Fibroblast of skin of back (primary cell): Measurements from ENCODE around the gene TMEM26.

Source experiments
- DNase-seq: peaks from one replicate; pipeline ENCODE4 v3.0.0-alpha.2; 2013

The TMEM26 gene

DNA sequence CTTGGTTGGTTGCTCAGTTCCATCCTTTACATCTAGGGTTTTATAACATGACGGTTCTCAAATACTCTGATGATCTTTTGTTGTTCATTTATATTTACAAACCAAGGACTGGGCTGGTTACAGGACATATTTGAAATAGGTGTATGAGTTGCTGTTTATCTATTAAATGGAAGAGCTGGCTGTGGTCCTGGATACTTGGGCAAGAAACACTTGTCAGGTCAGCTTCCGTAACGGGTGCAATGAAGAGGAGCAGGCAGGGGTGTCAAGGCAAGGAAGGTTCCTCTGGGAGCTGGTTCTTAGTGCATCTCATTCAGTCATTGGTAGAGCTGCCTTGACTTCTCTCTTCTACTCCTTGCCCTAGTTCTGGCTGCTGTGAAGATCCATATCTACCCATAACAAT lies 4.8 kb upstream of the TMEM26 start:
- DNase-seq = no peak

DNA sequence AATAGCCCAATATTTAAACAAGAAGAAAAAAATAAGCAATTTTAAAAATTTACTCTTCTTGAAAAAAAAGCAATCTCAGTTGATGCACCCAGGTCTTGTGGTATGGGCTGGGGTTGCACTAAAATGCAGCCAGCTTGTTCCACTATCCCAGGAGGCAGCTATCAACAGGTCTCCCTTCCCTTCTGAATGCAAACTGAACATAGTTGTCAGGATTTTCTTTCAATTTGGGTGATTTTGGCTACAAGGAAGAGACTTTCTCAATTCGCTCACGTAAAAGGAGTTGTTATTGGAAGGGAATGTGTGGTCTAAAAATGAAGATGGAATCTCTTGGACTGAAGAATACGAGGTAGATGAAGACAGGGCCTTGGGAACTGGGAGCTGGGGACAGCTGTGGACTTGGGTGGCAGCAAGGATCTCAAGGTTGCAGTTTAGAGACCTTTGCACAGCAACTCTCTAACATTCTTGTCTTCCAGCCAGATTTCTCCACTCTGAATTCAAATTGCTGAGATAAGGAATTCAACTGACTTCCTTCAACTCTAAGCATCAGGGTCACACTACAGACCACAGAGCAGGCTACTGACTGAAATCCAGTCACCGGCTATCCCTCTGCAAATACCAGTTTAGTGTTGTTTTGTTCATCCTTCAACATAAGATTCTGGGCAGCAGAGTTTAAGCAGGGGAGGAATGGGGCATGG lies 3.1 kb upstream of the TMEM26 start:
- peak; percentile 37 for DNase-seq

DNA sequence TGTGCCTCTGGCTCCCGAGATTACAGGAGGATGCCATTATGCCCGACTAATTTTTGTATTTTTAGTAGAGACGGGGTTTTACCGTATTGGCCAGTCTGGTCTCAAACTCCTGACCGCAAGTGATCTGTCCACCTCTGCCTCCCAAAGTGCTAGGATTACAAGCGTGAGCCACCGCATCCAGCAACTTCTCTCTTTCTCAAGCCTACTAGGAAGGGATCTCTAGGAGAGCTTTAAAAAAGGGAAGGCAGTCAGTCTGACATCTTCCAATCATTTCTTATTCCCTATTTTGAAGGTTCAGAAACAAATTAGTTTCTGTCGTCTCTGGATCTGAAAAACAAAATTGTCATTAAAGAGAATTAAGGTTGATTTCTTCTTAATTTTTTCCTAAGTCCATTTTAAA lies 2.5 kb upstream of the TMEM26 start:
- no peak for DNase-seq

DNA sequence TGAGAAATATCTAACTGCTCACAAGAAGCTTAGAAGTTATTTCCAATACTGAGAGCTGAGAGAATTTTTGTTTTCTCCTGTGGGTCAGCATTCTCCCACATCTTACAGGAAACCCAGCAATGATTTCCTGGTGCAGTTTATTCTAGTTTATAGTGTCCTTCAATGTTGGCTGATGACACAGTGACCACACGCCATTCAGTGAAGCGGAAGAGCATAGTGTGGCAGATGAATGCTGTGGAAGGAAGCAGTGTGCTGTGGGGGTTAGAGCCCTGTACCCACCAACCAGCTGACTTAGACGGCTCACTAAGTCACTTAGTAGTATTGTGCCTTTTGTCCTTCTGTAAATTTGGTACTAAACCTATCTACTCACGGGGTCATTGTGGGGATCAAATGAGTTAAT lies 1.4 kb upstream of the TMEM26 start:
- no peak for DNase-seq

DNA sequence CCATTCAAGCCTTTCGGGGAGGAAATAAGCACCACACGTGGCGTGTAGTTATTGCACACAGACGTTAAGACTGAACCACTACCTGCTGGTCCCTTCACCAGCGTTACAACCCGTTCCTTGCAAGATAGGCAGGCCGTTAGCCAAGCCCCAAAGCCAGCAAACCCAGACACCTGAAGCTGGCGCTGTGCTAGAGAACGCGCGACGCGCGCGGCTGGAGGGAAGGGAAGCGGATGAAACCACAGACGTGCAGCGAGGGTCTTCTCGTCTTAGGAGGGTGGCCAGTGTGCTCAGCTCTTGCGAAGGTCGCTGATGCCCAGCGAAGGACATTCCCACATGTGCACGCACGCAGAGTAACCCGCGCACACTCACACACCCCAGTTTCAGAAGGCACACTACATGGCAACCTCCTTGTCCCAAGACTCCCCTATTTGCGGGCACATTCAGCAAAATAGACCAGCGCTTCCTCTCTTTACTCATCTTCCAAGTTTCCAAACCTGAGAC lies 980 bp downstream of the TMEM26 start:
- no peak for DNase-seq

DNA sequence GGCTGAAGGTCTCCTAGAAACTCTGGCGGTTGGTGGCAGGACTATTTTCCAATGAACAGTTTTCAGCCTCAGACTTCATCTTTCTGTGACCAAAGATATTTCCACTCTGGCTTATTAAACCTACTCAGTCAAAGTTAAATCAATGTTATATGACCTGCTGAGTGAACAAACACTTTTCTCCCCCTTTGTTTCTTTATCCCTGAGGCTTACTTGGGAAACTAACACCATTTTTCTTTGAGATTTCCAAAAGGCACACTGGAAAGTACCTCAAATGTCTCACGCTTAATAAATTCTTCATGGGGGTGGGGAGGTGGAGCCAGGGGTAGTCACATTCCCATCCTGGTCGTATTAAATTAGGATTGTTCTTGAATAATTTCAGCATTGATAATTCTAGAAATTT lies 1.8 kb downstream of the TMEM26 start:
- no peak for DNase-seq

DNA sequence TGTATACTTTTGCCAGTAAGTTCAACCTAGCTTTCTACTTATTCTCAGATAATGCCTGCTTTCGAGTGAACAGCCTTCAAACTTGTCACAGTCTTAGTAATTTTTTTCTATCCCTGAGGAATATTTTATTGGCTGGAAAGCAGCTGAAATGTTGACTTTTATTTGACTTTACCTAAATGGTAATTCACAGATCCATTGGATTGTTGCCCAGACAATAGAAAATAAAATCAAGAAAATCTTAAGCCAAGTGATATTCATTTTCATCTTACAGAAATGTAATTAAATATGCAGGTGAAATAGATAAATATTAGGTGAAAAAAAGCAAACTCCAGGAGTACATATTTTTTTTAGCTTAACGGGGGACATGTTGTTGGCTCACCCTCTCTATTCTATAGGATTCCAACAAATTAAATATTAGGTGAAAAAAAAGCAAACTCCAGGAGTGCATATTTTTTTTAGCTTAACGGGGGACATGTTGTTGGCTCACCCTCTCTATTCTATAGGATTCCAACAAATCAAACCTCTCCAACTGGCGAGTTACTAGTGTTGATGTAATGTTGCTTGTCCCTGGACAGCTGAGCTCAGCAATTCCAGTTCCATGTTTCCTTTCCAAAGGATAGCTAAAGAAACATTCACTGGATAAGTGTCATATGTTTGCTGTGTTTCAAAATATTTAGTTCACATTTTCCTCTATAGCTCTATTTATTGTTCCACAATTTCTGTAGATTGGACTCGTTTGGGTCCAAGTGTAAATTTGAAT lies 4.2 kb downstream of the TMEM26 start:
- no peak for DNase-seq

DNA sequence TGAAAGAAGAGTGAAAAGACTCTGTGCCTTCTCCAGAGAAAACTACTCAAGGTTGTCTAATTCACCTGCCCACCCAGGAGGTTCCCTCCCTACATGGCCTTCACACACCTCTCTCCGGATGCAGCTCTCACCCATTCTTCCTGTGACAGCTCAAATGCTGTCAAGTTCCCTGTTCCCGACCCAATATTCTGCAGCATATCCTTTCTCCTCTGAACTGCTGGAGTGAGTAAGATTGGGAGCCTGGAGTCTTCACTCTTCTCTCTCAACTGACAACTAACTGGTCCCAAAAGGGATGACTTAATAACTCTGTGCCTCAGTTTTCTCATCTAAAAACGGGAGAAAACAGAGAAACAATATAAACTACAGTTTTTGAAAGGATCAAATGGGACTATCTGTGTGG lies 5.1 kb downstream of the TMEM26 start:
- no peak for DNase-seq

DNA sequence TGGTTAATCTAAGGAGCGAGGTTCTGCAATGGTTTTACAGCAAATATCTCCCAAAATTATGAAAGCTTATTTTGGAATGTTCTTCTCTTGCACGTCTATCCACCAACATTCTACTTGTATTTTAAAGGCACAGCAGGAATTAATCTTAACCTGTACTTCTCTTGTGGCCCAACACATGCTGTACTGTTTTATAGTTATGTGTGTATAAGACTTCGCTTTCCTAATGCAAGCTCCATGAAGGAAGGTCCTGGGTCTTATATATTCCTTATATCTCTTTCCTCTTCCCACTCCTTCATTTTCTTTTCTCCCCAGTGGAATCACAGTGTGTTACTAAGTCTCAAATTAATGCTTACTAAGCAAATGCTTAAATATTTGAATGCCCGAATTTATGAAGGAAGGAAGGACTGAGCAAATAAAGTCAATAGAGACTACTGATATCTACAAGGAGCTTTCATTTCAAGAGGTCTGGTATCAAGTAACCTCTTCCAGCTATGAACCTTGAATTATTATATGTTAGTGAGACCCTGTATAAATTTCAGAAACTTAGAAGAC lies 14.0 kb downstream of the TMEM26 start:
- no peak for DNase-seq

DNA sequence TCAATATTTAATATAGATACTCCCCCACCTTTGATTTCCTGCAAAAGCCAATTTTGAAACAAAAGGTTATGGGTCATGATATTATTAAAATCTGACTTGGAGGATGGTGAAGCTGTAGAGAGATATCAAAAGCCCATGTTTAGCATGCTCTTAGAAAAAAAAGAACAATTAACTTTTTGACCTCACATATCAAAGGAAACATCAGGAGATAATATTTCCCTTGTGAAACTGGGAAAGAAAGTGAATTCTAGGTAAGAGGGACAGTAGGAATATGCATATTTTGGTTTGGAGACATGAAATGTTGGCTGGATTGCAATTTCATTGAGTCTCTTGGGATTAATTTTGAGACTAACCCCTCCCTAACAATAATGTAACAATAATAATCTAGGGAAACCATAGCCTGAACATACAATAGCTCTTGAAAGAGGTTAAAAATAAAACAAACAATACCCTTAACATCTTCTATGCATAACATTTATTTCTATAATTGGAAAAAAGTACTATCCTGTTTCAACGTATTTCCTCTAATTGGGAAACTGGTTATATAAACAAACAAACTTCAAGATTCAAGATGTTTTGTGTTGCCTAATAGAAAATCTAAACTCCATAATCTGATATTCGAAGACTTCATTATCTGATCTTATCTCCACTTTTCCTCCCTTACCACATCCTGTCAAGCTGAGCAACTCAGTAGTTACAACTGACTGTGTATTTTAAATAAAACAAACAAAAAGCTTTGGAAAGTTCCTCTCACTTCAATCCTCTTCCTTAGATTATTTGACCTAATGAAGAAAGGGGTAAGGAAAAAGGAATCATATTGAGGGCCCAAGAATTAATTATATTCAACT lies 14.8 kb downstream of the TMEM26 start:
- peak; percentile 30 for DNase-seq

DNA sequence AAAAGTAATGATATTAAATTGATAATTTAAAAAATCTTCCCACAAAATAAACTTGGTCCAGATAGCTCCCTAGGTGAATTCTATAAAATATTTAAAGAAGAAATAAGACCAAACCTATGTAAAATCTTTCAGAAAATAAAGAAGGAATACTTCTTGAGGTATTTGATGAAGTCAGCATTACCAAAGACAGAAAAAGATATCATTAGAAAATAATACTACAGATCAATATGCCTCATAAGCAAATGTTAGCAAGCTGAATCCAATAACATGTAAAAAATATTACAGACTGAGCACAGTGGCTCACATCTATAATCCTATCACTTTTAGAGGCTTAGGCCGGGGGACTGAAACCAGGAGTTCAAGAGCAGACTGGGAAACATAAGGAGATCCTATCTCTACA lies 30.0 kb downstream of the TMEM26 start:
- DNase-seq = no peak

DNA sequence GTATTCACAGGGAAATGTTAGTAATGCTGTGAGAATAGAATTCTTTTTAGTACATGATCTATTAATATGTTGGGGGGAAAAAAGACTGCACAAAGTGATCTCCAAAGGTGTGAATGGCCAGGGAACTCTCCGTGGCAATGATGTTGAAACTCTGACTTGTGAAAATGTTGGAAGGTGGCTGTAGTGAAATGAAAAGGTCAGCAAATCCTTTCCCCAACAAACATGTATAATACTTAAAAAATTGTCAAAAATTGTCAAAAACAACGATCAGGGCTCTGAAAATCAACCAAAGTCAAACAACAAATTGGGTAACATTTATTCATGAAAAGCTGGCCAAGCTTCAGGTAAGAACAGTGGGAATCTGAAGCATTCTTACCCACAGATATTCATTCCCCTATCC lies 35.5 kb downstream of the TMEM26 start:
- DNase-seq = no peak

DNA sequence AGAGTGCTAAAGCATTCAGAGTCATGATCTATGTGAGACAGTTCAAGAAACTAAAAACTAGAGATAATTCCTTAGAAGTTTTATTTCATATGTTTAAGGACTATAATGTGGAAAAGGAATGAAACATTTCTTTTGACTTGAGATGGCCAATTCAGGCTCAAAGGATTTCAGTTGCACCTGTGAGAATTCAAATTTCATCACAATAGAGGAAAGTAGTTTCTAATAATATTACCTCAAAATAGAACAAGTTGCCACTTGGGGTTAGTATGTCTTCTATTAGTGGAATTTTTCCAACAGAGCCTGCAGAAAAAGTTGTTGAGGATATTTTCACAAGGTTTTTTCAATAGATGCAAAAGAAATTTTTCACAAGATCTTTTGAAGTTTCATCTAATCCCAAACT lies 37.4 kb downstream of the TMEM26 start:
- DNase-seq = no peak

DNA sequence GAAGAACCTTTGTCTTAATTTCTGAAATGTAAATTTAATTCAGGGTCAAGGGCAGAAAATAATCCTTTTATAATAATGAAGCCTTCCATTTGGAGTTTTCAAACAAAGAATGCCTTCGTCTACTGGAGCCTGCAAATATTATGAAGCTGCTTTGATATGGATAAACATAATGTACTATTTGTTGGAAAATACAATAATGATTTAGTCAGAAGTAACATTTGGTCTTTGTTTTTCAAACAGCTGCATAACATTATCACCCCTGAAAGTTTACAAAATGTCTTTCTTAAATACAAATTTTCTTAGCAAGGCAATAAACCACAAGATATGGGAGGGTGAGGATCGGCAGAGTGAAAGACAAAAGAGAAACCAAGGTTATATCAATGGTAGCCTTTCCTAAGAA lies 41.5 kb downstream of the TMEM26 start:
- no peak for DNase-seq

DNA sequence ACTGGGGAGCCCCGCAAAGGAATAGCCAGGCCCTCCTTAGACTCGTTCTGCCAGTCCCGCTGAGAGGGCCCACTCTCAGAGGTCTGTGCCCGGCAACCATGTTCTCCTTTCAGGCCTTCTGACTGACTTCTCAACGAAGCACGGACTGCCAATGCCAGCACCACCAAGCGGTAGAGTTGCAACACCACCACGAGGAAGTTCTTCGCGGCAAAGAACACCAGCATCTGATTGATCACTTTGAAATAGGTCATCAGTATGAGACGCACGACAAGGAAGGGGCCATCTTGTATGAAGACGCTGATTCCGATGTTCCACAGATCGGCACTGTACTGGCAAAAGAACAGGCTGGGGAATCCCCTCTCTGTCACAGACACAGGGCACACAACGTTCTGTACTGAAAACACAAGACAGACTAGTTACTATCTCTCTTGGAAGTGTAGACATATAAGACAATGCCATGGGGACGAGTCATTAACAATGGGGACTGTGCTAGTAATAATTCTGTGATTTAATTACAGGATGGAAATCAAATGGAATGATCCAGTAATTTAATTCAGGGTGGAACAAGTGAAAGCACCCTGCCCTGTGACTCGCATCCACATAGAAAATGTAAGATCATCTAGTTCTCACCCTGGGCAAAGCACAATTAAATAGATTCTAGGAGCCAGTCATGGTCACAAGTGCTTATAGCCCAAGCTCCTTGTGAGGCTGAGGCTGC lies 42.7 kb downstream of the TMEM26 start:
- no peak for DNase-seq

DNA sequence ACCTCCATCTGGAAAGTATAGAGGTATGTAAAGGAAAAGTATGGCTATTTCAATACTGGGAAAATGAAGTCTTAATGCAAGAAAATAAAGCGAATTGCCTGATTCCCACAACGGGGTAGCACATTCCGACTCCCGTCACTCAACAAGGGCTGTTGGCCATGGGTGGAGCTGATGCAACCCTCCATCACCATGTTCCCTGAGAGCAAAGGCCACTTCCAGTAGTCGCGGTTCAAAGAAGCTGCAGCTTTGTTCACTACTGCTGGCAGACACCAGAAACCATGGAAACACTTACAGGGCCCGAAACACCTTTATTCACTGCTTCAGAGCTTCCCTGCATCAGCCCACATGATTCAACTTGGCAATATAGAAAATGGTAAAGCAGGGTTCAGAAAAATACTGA lies 44.0 kb downstream of the TMEM26 start:
- no peak for DNase-seq

DNA sequence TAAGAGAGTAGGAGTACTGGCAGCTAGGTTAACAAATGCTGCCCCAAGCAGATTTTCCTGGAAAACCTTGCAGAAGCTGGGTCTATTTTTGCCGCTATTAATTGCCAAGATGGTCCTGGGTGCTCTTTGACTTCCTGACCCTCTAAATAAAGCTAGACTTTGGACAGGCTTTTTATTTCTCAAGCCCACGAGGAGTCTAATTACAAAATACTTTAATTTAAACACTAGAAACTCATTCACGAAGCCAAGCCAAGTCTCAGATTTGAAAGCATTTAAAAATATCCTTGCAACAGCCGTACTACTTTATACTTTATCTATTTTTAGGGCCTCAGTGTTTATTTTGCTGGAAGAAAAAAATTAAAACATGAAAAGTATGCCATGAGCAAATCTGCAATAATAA lies 45.1 kb downstream of the TMEM26 start:
- peak; percentile 37 for DNase-seq

DNA sequence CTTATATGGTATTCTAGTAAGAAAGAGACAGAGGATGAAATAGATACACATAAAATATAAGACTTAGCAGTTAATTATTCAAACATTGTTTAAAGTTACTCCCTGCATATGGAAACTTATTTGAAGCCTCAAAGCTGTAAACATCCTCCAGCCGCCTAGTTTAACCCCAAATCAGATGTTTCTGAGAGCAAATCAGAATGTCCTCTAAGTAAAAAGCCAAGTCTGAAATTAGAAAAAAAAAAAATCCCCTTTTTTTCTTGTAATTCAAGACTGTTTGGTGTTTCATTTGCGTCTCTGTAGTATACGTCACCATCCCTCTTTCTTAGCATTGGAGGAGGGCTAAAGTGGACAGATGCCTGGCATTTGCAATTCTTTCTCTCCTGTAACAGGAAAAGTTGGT lies 46.4 kb downstream of the TMEM26 start:
- DNase-seq = no peak

DNA sequence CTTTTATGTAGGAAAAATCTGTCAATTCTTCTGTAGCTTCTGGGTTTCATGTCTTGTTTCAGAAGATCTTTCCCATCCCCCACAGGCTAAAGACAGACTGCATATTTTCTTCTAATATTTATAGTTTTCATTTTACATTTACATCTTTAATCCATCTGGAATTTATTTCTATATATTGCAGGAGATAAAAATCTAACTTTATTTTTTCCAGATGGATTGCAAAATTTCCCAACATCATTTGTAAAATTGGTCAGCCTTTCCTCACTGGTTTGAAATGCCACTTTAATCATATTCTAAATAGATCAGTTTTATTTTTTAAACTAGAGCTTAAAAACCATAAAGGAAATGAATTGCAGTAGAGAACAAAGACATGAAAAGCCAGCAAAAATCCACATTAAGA lies 46.9 kb downstream of the TMEM26 start:
- DNase-seq = no peak

DNA sequence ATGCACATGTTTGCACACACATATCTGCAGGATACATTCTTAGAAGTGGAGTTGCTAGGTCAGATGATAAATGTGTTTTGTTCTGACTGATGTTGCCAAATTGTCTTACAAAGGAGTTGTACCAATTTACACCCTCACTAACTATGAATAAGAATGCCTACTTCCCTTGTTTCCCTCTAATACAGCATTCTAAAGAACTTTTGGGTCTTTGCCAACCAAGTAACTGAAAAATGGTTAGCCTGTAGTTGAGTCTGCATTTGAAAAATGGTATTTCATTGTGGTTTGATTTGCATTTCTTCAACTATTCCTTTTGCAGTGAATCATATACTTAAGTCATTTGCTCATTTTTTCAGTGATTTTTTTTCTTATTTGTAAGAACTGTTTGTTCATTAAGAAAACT lies 48.4 kb downstream of the TMEM26 start:
- peak; percentile 87 for DNase-seq

DNA sequence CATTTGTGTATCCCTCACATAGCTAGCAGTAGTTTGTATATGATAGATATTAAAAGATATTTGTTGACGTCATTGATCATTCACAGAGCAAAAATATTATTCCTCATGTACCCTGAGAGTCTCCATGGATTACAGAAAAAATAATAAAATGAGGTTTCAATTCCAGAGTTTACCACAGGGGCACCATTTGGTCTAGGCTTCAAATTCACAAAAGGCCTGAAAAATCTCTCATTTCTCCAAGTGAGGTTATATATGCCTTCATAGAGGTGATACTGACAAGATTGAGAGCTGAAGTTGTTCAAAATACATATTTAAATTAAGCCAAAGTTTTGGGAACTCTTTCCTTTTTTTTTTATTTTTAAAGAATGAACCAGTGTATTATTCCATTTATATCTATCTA lies 52.7 kb downstream of the TMEM26 start:
- DNase-seq = no peak

DNA sequence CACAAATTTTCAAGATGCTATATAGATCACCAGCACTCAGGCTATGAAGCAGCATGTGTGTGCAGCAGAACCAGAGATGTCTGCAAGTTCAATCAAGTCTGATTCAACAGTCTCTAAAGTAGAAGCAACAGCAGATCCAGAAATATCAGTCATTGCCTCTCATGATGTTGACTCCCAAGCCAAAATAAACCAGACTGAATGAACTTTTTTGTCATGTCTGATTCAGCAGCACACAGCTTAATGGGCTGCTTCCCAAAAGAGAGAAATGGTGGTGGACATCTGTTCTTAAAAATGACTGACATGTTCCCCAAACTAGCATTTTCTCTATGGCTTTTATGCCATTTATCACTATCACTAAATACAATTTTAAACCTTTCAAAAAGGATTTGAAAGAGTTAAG lies 53.8 kb downstream of the TMEM26 start:
- DNase-seq = peak; percentile 45
